Stomach smooth muscle (tissue), 2 donors: Measurements from ENCODE around the gene CYP2C19.
"Not testable (repeated sequence)": the region's sequence is repeated elsewhere in the genome, so short reads cannot be mapped to it uniquely, and the experiment has no call there.

Source experiments
- H3K27ac ChIP-seq: one replicate; pipeline ENCODE4 v1.7.0; 2013; ENCODE audit warnings: mild to moderate bottlenecking, low read length, inconsistent platforms
- H3K27me3 ChIP-seq, 2 donors: one replicate each; pipeline ENCODE4 v1.7.0; 2013; ENCODE audit warnings: low read length in 2 of 2; ENCODE audit not compliant: insufficient read depth in 2 of 2, control insufficient read depth in 1 of 2
- H3K36me3 ChIP-seq, 2 donors: one replicate each; pipeline ENCODE4 v1.7.0; 2013; ENCODE audit warnings: low read length in 2 of 2; ENCODE audit not compliant: control insufficient read depth in 2 of 2, insufficient read depth in 2 of 2
- H3K4me1 ChIP-seq: one replicate; pipeline ENCODE4 v1.7.0; 2013; ENCODE audit warnings: low read length; ENCODE audit not compliant: control insufficient read depth, insufficient read depth
- H3K4me3 ChIP-seq, 2 donors: one replicate each; pipeline ENCODE4 v1.7.0; 2013; ENCODE audit warnings: low read length in 2 of 2
- H3K9ac ChIP-seq, 2 donors: one replicate each; pipeline ENCODE4 v1.7.0; 2013; ENCODE audit warnings: low read length in 2 of 2, mild to moderate bottlenecking in 1 of 2
- H3K9me3 ChIP-seq, 2 donors: one replicate each; pipeline ENCODE4 v1.7.0; 2013; ENCODE audit warnings: low read length in 2 of 2; ENCODE audit not compliant: control insufficient read depth in 2 of 2
- donor health status: healthy.
- donor health status: Pancreatic carcinoma.

The CYP2C19 gene

GRCh38 chr10:94762393-94762792 lies at the start of gene CYP2C19:
CYP2C19 (plus strand) TSS chr10:94762681; CDS start chr10:94762706, 25 bp downstream.
- H3K27ac ChIP-seq: no peak within 1 kb of the TSS

GRCh38 chr10:94725871-94726270 lies 36.6 kb upstream of the CYP2C19 start:
- Histone ChIP-seq H3K27ac (no peak overlapping the region), H3K36me3 (no peaks in the 10 kb centered on the region), H3K27me3 (no peaks in the 10 kb centered on the region)

More at GRCh38 chr10:94762393-94762792, at the start of gene CYP2C19:
- Histone ChIP-seq H3K4me1 (no peaks in the 10 kb centered on the region), H3K9me3 (no peaks in the 10 kb centered on the region), H3K9ac (no peak within 1 kb of the TSS), H3K27me3 (peaks cover 0 to 2% of the 10 kb centered on the region in 2 donors), H3K4me3 (no peak within 1 kb of the TSS), H3K36me3 (no peaks in the 10 kb centered on the region)

GRCh38 chr10:94735197-94735596 lies 27.3 kb upstream of the CYP2C19 start:
- no peak overlapping the region for H3K27ac ChIP-seq
- H3K9ac ChIP-seq: no peak overlapping the region
- H3K9me3 ChIP-seq: no peaks in the 10 kb centered on the region
- H3K4me3 ChIP-seq: no peak overlapping the region
- H3K4me1 ChIP-seq: no peaks in the 10 kb centered on the region
- H3K36me3 ChIP-seq: no peaks in the 10 kb centered on the region
- H3K27me3 ChIP-seq: no peaks in the 10 kb centered on the region

More at GRCh38 chr10:94725871-94726270, 36.6 kb upstream of the CYP2C19 start:
- Histone ChIP-seq H3K9ac (no peak overlapping the region), H3K9me3 (no peaks in the 10 kb centered on the region), H3K4me1 (no peaks in the 10 kb centered on the region), H3K4me3 (no peak overlapping the region)

GRCh38 chr10:94738588-94738987 lies 23.9 kb upstream of the CYP2C19 start:
- no peak overlapping the region for H3K9ac ChIP-seq
- H3K4me1 ChIP-seq: no peaks in the 10 kb centered on the region
- no peak overlapping the region for H3K27ac ChIP-seq
- H3K9me3 ChIP-seq: peaks cover 0 to 3% of the 10 kb centered on the region in 2 donors
- no peaks in the 10 kb centered on the region for H3K27me3 ChIP-seq
- H3K36me3 ChIP-seq: no peaks in the 10 kb centered on the region
- no peak overlapping the region for H3K4me3 ChIP-seq

GRCh38 chr10:94747137-94747536 lies 15.3 kb upstream of the CYP2C19 start:
- Histone ChIP-seq H3K36me3 (no peaks in the 10 kb centered on the region), H3K9ac (no peak overlapping the region), H3K4me1 (no peaks in the 10 kb centered on the region), H3K4me3 (no peak overlapping the region), H3K9me3 (no peaks in the 10 kb centered on the region), H3K27me3 (no peaks in the 10 kb centered on the region), H3K27ac (no peak overlapping the region)

- Histone ChIP-seq H3K4me1 (no peaks in the 10 kb centered on the region), H3K27ac (no peak overlapping the region), H3K36me3 (no peaks in the 10 kb centered on the region), H3K27me3 (no peaks in the 10 kb centered on the region), H3K9me3 (no peaks in the 10 kb centered on the region), H3K4me3 (no peak overlapping the region), H3K9ac (no peak overlapping the region)
Measured at GRCh38 chr10:94747838-94748237, 14.6 kb upstream of the CYP2C19 start.

GRCh38 chr10:94757916-94758315 lies 4.6 kb upstream of the CYP2C19 start:
- no peaks in the 10 kb centered on the region for H3K4me1 ChIP-seq
- H3K36me3 ChIP-seq: no peaks in the 10 kb centered on the region
- H3K4me3 ChIP-seq: no peak overlapping the region
- no peak overlapping the region for H3K9ac ChIP-seq
- no peak overlapping the region for H3K27ac ChIP-seq
- no peaks in the 10 kb centered on the region for H3K27me3 ChIP-seq
- H3K9me3 ChIP-seq: no peaks in the 10 kb centered on the region

GRCh38 chr10:94760586-94761178 lies 1.8 kb upstream of the CYP2C19 start:
- no peak overlapping the region for H3K4me3 ChIP-seq
- H3K9me3 ChIP-seq: no peaks in the 10 kb centered on the region
- H3K9ac ChIP-seq: no peak overlapping the region
- H3K4me1 ChIP-seq: no peaks in the 10 kb centered on the region
- H3K27ac ChIP-seq: no peak overlapping the region
- H3K27me3 ChIP-seq: no peaks in the 10 kb centered on the region
- H3K36me3 ChIP-seq: no peaks in the 10 kb centered on the region

GRCh38 chr10:94775425-94775824 lies 12.9 kb downstream of the CYP2C19 start:
- not testable (repeated sequence) for H3K36me3 ChIP-seq, H3K4me1 ChIP-seq, H3K27me3 ChIP-seq, H3K9ac ChIP-seq, H3K27ac ChIP-seq, H3K9me3 ChIP-seq, H3K4me3 ChIP-seq

GRCh38 chr10:94777886-94778458 lies 15.5 kb downstream of the CYP2C19 start:
- H3K4me1 ChIP-seq: no peaks in the 10 kb centered on the region
- H3K9me3 ChIP-seq: no peaks in the 10 kb centered on the region
- H3K27ac ChIP-seq: no peak overlapping the region
- H3K4me3 ChIP-seq: no peak overlapping the region
- no peaks in the 10 kb centered on the region for H3K36me3 ChIP-seq
- no peak overlapping the region for H3K9ac ChIP-seq
- H3K27me3 ChIP-seq: no peaks in the 10 kb centered on the region

GRCh38 chr10:94780844-94781243 lies 18.4 kb downstream of the CYP2C19 start:
- Histone ChIP-seq H3K27me3 (no peaks in the 10 kb centered on the region), H3K9ac (no peak overlapping the region), H3K4me1 (no peaks in the 10 kb centered on the region), H3K27ac (no peak overlapping the region), H3K36me3 (no peaks in the 10 kb centered on the region), H3K4me3 (no peak overlapping the region), H3K9me3 (no peaks in the 10 kb centered on the region)
